Mesenchymal stem cell (in vitro differentiated cells and primary cell): Measurements from ENCODE around the gene TMX3.

ENCODE experiments used
- DNase-seq: peaks from one replicate; pipeline ENCODE4 v3.0.0-alpha.2; 2013
- H2AFZ ChIP-seq: one replicate; pipeline ENCODE4 v1.6.1; 2013; ENCODE audit warnings: low read depth, mild to moderate bottlenecking, control low read depth, inconsistent platforms, low read length, moderate library complexity
- H2AK5ac ChIP-seq: 2 replicates; pipeline ENCODE4 v1.6.1; 2013; ENCODE audit warnings: low read length, moderate library complexity, mild to moderate bottlenecking, inconsistent platforms; ENCODE audit not compliant: severe bottlenecking
- H2BK120ac ChIP-seq: one replicate; pipeline ENCODE4 v1.6.1; 2013; ENCODE audit warnings: low read depth, mild to moderate bottlenecking, inconsistent platforms, low read length, moderate library complexity
- H2BK12ac ChIP-seq, 2 experiments: one replicate each; pipeline ENCODE4 v1.6.1; 2013; ENCODE audit warnings: inconsistent platforms in 2 of 2, low read length in 2 of 2, mild to moderate bottlenecking in 2 of 2, moderate library complexity in 2 of 2, control low read depth in 1 of 2
- H2BK15ac ChIP-seq: one replicate; pipeline ENCODE4 v1.6.1; 2013; ENCODE audit warnings: mild to moderate bottlenecking, low read depth, inconsistent platforms; ENCODE audit not compliant: poor library complexity, severe bottlenecking
- H2BK5ac ChIP-seq: 2 replicates; pipeline ENCODE4 v1.6.1; 2013; ENCODE audit warnings: low read depth, mild to moderate bottlenecking, low read length, control low read depth, inconsistent platforms; ENCODE audit not compliant: poor library complexity, severe bottlenecking
- H3K14ac ChIP-seq, 2 experiments: one replicate each; pipeline ENCODE4 v1.6.1; 2013; ENCODE audit warnings: inconsistent platforms in 2 of 2, low read length in 2 of 2, control low read depth in 1 of 2, mild to moderate bottlenecking in 1 of 2, moderate library complexity in 1 of 2
- H3K18ac ChIP-seq, 2 experiments: one replicate each; pipeline ENCODE4 v1.6.1; 2013; ENCODE audit warnings: inconsistent platforms in 2 of 2, low read length in 2 of 2, control low read depth in 1 of 2, low read depth in 1 of 2, mild to moderate bottlenecking in 1 of 2
- H3K23ac ChIP-seq, 2 experiments: one replicate each; pipeline ENCODE4 v1.6.1; 2013; ENCODE audit warnings: inconsistent platforms in 2 of 2, low read length in 2 of 2, mild to moderate bottlenecking in 2 of 2, moderate library complexity in 2 of 2, control low read depth in 1 of 2
- H3K27ac ChIP-seq: 2 replicates; pipeline ENCODE4 v1.5.1; 2013; ENCODE audit warnings: mild to moderate bottlenecking, moderate library complexity, low read length, control low read depth, inconsistent platforms; ENCODE audit not compliant: poor library complexity, severe bottlenecking
- H3K27me3 ChIP-seq, 2 experiments: 2 replicates each; pipeline versions ENCODE4 v1.6.1 to v1.7.0; 2013; ENCODE audit warnings: low read length in 2 of 2, mild to moderate bottlenecking in 2 of 2, moderate library complexity in 2 of 2, control low read depth in 1 of 2, inconsistent platforms in 1 of 2; ENCODE audit not compliant: control insufficient read depth in 1 of 2, insufficient read depth in 1 of 2
- H3K36me3 ChIP-seq, 2 experiments: 2 replicates each; pipeline versions ENCODE4 v1.6.1 to v1.7.0; 2013; ENCODE audit warnings: low read length in 2 of 2, control low read depth in 1 of 2, inconsistent platforms in 1 of 2, low read depth in 1 of 2, mild to moderate bottlenecking in 1 of 2; ENCODE audit not compliant: insufficient read depth in 2 of 2, control insufficient read depth in 1 of 2
- H3K4ac ChIP-seq, 2 experiments: one replicate each; pipeline ENCODE4 v1.6.1; 2013; ENCODE audit warnings: inconsistent platforms in 2 of 2, low read length in 2 of 2, mild to moderate bottlenecking in 2 of 2, moderate library complexity in 2 of 2, control low read depth in 1 of 2, low read depth in 1 of 2
- H3K4me1 ChIP-seq: 2 replicates; pipeline ENCODE4 v1.6.1; 2013; ENCODE audit warnings: low read depth, low read length, control low read depth; ENCODE audit not compliant: control insufficient read depth, insufficient read depth
- H3K4me2 ChIP-seq: 2 replicates; pipeline ENCODE4 v1.6.1; 2013; ENCODE audit warnings: low read length, mild to moderate bottlenecking, inconsistent platforms; ENCODE audit not compliant: poor library complexity, severe bottlenecking
- H3K4me3 ChIP-seq, 2 experiments: 2 replicates each; pipeline versions ENCODE4 v1.5.1 to v1.7.0; 2013; ENCODE audit warnings: low read length in 2 of 2, mild to moderate bottlenecking in 2 of 2, control low read depth in 1 of 2, low read depth in 1 of 2; ENCODE audit not compliant: insufficient read depth in 1 of 2
- H3K79me1 ChIP-seq: replicated peaks from 2 replicates; pipeline ENCODE4 v1.6.1; 2013; ENCODE audit warnings: mild to moderate bottlenecking, control low read depth, low read length, inconsistent platforms; ENCODE audit not compliant: poor library complexity, severe bottlenecking
- H3K9ac ChIP-seq: 2 replicates; pipeline ENCODE4 v1.7.0; 2013; ENCODE audit warnings: mild to moderate bottlenecking, low read length, moderate library complexity
- H3K9me3 ChIP-seq: 2 replicates; pipeline ENCODE4 v1.7.0; 2013; ENCODE audit warnings: mild to moderate bottlenecking, low read length; ENCODE audit not compliant: control insufficient read depth
- H4K8ac ChIP-seq: one replicate; pipeline ENCODE4 v1.6.1; 2013; ENCODE audit warnings: inconsistent platforms, mild to moderate bottlenecking, low read length, moderate library complexity
- H4K91ac ChIP-seq: one replicate; pipeline ENCODE4 v1.6.1; 2013; ENCODE audit warnings: mild to moderate bottlenecking, low read length, inconsistent platforms
- WGBS: methylation state at CpG from one replicate; pipeline ENCODE4 v1.1.7; 2013; ENCODE audit warnings: mixed read lengths; 5-methylcytosine and 5-hydroxymethylcytosine counted together

TMX3 gene

DNA sequence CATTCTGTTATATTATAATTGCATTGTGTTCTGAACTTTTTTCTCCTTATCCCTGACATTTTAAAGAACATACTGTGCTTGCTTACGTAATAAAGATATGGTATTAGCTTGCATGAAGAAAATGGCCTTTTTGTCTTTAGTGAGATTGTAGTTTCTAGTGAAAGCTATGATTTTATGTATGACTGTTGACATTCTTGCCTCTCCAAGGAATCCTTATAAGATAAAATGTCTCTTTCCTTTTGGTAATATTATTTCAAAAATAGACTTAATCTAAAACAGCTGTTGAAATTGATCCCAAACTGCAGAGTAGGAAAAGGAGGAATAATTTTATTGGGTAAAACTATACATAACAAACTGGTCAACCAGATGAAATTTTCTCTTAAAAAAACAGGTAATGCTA lies 42.2 kb upstream of the TMX3 start:
- no peaks in the 10 kb centered on the region for H3K27me3 ChIP-seq

DNA sequence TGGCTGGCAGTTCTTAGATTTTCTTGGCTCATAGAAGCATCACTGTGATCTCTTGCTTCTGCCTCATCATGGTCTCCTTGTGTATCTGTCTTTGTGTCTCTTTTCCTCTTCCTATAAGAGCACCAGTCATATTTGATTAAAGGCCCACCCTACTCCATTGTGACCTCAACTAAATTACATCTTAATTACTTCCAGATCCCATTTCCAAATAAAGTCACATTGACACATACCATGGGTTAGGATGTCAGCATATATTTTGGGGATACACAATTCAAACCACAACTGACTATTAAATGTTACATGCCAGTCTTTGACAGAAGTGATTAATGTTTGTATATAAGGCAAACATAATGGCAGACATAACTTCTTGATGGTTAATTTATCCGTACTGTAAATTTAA lies 27.3 kb upstream of the TMX3 start:
- Histone ChIP-seq H3K23ac (no peak overlapping the region), H3K4me1 (no peaks in the 10 kb centered on the region), H2AFZ (no peak overlapping the region), H3K9ac (no peak overlapping the region), H3K79me1 (no peaks in the 10 kb centered on the region), H3K14ac (no peak overlapping the region), H3K36me3 (no peaks in the 10 kb centered on the region), H2BK5ac (no peak overlapping the region), H2AK5ac (no peak overlapping the region), H3K27ac (no peak overlapping the region), H3K18ac (no peak overlapping the region), H2BK15ac (no peak overlapping the region), H4K91ac (no peak overlapping the region), H2BK12ac (no peak overlapping the region), H3K4me2 (no peak overlapping the region), H2BK120ac (no peak overlapping the region), H3K4ac (no peak overlapping the region), H3K4me3 (no peak overlapping the region), H3K27me3 (no peaks in the 10 kb centered on the region), H4K8ac (no peak overlapping the region), H3K9me3 (no peaks in the 10 kb centered on the region)
- WGBS, result 88% methylated on average over 1 of the region's 1 CpG
- no peak for DNase-seq

More for the DNA sequence above, 42.2 kb upstream of the TMX3 start:
- no peak overlapping the region for H3K23ac ChIP-seq
- no peak overlapping the region for H2AK5ac ChIP-seq
- H3K36me3 ChIP-seq, result no peaks in the 10 kb centered on the region
- H3K4me1 ChIP-seq, result no peaks in the 10 kb centered on the region
- H2BK15ac ChIP-seq, result no peak overlapping the region
- no peak overlapping the region for H3K9ac ChIP-seq
- H3K4ac ChIP-seq, result no peak overlapping the region
- no peak overlapping the region for H2BK5ac ChIP-seq
- H3K4me2 ChIP-seq, result no peak overlapping the region
- H3K9me3 ChIP-seq, result peaks cover 24% of the 10 kb centered on the region
- no peak overlapping the region for H4K91ac ChIP-seq
- H2BK12ac ChIP-seq, result no peak overlapping the region
- no peak overlapping the region for H2BK120ac ChIP-seq
- no peak overlapping the region for H3K4me3 ChIP-seq
- no peak overlapping the region for H3K14ac ChIP-seq
- 100% methylated on average over 1 of the region's 1 CpG for WGBS
- no peak overlapping the region for H2AFZ ChIP-seq
- H3K79me1 ChIP-seq, result no peaks in the 10 kb centered on the region
- H3K27ac ChIP-seq, result no peak overlapping the region
- no peak overlapping the region for H4K8ac ChIP-seq
- no peak for DNase-seq
- H3K18ac ChIP-seq, result no peak overlapping the region

DNA sequence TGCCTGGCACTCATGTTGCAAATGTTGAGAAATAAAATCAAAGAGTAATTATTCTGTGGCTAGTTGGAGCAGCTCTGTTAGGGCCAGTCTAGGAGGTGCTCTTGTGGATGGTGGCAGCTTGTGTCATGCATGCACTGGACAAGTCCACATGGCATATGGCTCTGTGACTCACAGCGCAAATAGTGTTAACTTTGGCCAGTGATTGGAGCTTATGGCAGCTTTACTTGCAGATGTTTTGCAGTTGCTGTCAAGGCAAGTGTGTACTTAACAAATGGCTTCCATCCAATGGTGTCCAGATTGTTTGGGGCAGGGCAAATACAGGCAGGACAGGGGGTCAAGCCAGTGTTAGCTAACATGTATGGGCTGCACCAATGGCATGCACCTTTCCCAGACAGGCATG lies 26.1 kb upstream of the TMX3 start:
- Histone ChIP-seq H3K14ac (peak overlapping the region in 1 of 2 experiments; percentile 30), H3K23ac (no peak overlapping the region), H3K27ac (no peak overlapping the region), H3K9me3 (no peaks in the 10 kb centered on the region), H3K4me2 (no peak overlapping the region), H3K27me3 (no peaks in the 10 kb centered on the region), H2BK5ac (no peak overlapping the region), H3K4me1 (no peaks in the 10 kb centered on the region), H3K36me3 (no peaks in the 10 kb centered on the region), H4K8ac (peak overlapping the region; percentile 71), H2AK5ac (no peak overlapping the region), H3K4me3 (no peak overlapping the region), H4K91ac (no peak overlapping the region), H2BK12ac (peak overlapping the region in 1 of 2 experiments; percentile 37), H2BK120ac (no peak overlapping the region), H3K18ac (no peak overlapping the region), H2AFZ (no peak overlapping the region), H3K9ac (no peak overlapping the region), H3K79me1 (no peaks in the 10 kb centered on the region), H3K4ac (peak overlapping the region in 1 of 2 experiments; percentile 47), H2BK15ac (no peak overlapping the region)
- 87% methylated on average over 1 of the region's 1 CpG for WGBS
- DNase-seq, result no peak

DNA sequence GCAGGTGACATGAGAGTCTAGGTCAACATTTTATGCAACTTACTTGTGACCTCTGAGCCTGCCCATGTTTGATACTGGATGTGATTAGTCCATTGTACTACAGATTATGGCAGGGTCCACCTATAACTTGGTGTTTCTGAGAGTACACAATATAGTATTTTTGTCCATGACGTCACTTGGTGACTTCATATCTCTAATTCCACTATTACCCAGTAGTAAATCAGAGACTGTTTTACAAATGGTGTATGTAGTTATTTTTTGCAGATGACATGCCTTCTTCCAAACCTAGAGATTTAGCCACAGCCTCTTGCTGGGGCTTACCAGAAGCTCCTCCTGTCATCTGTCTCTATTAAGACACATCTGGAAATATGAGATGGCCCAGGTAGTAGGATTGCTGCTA lies 24.6 kb upstream of the TMX3 start:
- H3K27me3 ChIP-seq, result no peaks in the 10 kb centered on the region
- H3K36me3 ChIP-seq, result no peaks in the 10 kb centered on the region
- H4K91ac ChIP-seq, result no peak overlapping the region
- no peak overlapping the region for H2BK15ac ChIP-seq
- H3K79me1 ChIP-seq, result no peaks in the 10 kb centered on the region
- no peak overlapping the region for H4K8ac ChIP-seq
- no peaks in the 10 kb centered on the region for H3K4me1 ChIP-seq
- H2BK12ac ChIP-seq, result no peak overlapping the region
- H3K4ac ChIP-seq, result no peak overlapping the region
- H3K9ac ChIP-seq, result no peak overlapping the region
- no peak overlapping the region for H3K14ac ChIP-seq
- no peaks in the 10 kb centered on the region for H3K9me3 ChIP-seq
- H2AK5ac ChIP-seq, result no peak overlapping the region
- H3K4me3 ChIP-seq, result no peak overlapping the region
- no peak overlapping the region for H3K27ac ChIP-seq
- H2BK120ac ChIP-seq, result no peak overlapping the region
- H2AFZ ChIP-seq, result no peak overlapping the region
- no CpG with 5 or more reads among the region's 1 CpG for WGBS
- H3K4me2 ChIP-seq, result no peak overlapping the region
- H3K18ac ChIP-seq, result no peak overlapping the region
- H2BK5ac ChIP-seq, result no peak overlapping the region
- no peak overlapping the region for H3K23ac ChIP-seq
- DNase-seq, result no peak
